GM12865 (cell line): Measurements from ENCODE around the gene PABPC1L2A.
"Not testable (repeated sequence)": the region's sequence is repeated elsewhere in the genome, so short reads cannot be mapped to it uniquely, and the experiment has no call there.

Experiments
- DNase-seq: peaks from one replicate; pipeline ENCODE4 v3.0.0; 2010; ENCODE audit warnings: low read depth
- H3K4me3 ChIP-seq: 2 replicates; pipeline ENCODE4 v1.5.1; 2011; ENCODE audit warnings: mild to moderate bottlenecking, low read depth, low read length, control low read depth
- TF ChIP-seq, protein P1 (sequence below): IDR thresholded peaks from 2 replicates; pipeline ENCODE4 v1.5.1; 2011; ENCODE audit warnings: low read length, control low read depth, low read depth, inconsistent platforms; ENCODE audit not compliant: insufficient read depth; ENCODE audit errors: missing control alignments

Gene PABPC1L2A

GRCh38 chrX:73079024-73079562 lies at the start of gene PABPC1L2A:
Gene PABPC1L2A (minus strand): TSS chrX:73079512. CDS start chrX:73079386, 126 bp downstream.
- not testable (repeated sequence) for DNase-seq, H3K4me3 ChIP-seq

GRCh38 chrX:73127700-73128241 lies 48.5 kb upstream of the PABPC1L2A start:
- no peak for DNase-seq
- no peak overlapping the region for H3K4me3 ChIP-seq
- TF ChIP-seq, protein P1, sequence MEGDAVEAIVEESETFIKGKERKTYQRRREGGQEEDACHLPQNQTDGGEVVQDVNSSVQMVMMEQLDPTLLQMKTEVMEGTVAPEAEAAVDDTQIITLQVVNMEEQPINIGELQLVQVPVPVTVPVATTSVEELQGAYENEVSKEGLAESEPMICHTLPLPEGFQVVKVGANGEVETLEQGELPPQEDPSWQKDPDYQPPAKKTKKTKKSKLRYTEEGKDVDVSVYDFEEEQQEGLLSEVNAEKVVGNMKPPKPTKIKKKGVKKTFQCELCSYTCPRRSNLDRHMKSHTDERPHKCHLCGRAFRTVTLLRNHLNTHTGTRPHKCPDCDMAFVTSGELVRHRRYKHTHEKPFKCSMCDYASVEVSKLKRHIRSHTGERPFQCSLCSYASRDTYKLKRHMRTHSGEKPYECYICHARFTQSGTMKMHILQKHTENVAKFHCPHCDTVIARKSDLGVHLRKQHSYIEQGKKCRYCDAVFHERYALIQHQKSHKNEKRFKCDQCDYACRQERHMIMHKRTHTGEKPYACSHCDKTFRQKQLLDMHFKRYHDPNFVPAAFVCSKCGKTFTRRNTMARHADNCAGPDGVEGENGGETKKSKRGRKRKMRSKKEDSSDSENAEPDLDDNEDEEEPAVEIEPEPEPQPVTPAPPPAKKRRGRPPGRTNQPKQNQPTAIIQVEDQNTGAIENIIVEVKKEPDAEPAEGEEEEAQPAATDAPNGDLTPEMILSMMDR: no peak

DNA sequence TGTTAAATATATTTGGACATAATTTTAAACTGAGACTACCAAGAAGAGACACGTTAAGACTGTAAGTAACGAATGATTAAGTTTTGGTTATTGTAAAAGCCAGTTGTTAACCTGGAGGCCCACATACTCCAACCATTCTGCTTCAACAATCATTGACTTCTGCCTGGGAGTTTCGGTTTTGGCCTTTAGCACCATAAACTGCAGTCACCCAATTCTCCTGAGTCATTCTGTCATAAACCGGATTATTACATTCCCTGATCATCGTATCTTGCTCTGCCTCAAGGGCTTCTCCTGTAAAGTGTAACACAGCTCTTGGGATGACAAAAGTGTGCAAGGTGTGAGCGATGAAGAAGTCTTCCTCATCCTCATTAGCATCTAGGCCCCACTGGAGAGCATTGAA lies 46.9 kb upstream of the PABPC1L2A start:
- TF ChIP-seq, protein P1: no peak
- no peak overlapping the region for H3K4me3 ChIP-seq
- no peak for DNase-seq

DNA sequence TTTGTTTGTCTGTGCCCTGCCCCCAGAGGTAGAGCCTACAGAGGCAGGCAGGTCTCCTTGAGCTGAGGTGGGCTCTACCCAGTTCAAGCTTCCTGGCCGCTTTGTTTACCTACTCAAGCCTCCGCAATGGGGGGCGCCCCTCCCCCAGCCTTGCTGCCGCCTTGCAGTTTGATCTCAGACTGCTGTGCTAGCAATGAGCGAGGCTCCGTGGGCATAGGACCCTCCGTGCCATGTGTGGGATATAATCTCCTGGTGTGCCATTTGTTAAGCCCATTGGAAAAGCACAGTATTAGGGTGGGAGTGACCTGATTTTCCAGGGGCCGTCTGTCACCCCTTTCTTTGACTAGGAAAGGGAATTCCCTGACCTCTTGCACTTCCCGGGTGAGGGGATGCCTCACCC lies 20.2 kb upstream of the PABPC1L2A start:
- not testable (repeated sequence) for H3K4me3 ChIP-seq, DNase-seq

- not testable (repeated sequence) for H3K4me3 ChIP-seq, DNase-seq
Measured at GRCh38 chrX:73086766-73087165, 7.5 kb upstream of the PABPC1L2A start.

- H3K4me3 ChIP-seq: not testable (repeated sequence)
Measured at GRCh38 chrX:73079884-73080283, 572 bp upstream of the PABPC1L2A start.

DNA sequence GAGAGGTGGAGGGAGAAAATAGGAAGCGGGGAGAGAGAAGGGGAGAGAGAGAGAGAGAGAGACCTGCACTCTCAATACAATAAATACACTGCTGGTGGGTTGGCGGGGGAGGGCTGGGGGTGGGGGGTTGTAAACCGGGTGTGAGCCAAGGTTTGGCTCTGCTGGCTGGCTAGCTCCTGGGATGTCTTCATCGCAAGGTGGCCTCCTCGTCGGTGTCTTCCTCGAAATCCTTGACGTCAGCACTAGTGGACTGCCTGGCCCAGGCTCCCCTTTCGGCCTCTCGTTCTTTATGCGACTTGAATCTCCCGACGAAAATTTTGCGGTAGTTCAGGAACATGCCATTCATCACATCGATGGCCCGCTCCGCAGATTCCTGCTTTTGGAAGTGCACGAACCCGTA lies 715 bp downstream of the PABPC1L2A start:
- not testable (repeated sequence) for H3K4me3 ChIP-seq

More at GRCh38 chrX:73079884-73080283, 572 bp upstream of the PABPC1L2A start:
- DNase-seq: not testable (repeated sequence)

GRCh38 chrX:73076838-73077237 lies 2.5 kb downstream of the PABPC1L2A start:
- TF ChIP-seq, protein P1: no peak
- H3K4me3 ChIP-seq: no peak overlapping the region
- DNase-seq: no peak

More for the DNA sequence above, 715 bp downstream of the PABPC1L2A start:
- DNase-seq: not testable (repeated sequence)

- H3K4me3 ChIP-seq: no peak overlapping the region
- DNase-seq: no peak
- TF ChIP-seq, protein P1: no peak
Measured at GRCh38 chrX:73069365-73070035, 9.8 kb downstream of the PABPC1L2A start.
